Tibial nerve (tissue), 4 donors: ENCODE data around the gene KCNC3. TPM values are rescaled to one million over a fixed set of nuclear protein-coding genes. Genes with fewer than 3 reads are reported as not detected.

Experiments used
- DNase-seq, 2 donors: peaks; one replicate each; pipeline ENCODE4 v3.0.0-alpha.2; 2019; ENCODE audit warnings: low spot score in 2 of 2
- H3K27ac ChIP-seq, 4 donors: fragments of 200-600 bp; sonication (generic) in 3 of 4; one replicate each; pipeline ENCODE4 v1.5.1; 2017 to 2019; ENCODE audit warnings: mild to moderate bottlenecking in 1 of 4
- H3K27me3 ChIP-seq, 2 donors: fragments of 200-600 bp; sonication (generic) in 1 of 2; one replicate each; pipeline versions ENCODE4 v1.5.1 to v1.6.0; 2017 to 2019
- H3K36me3 ChIP-seq, 3 donors: fragments of 200-600 bp; sonication (generic); one replicate each; pipeline ENCODE4 v1.5.1; 2018 to 2019
- H3K4me1 ChIP-seq, 4 donors: fragments of 200-600 bp; sonication (generic) in 3 of 4; one replicate each; pipeline ENCODE4 v1.5.1; 2017 to 2019
- H3K4me3 ChIP-seq, 4 donors: fragments of 200-600 bp; sonication (generic) in 3 of 4; one replicate each; pipeline ENCODE4 v1.5.1; 2017 to 2019; ENCODE audit warnings: mild to moderate bottlenecking in 1 of 4, moderate library complexity in 1 of 4
- H3K9me3 ChIP-seq, 4 donors: fragments of 200-600 bp; sonication (generic) in 3 of 4; one replicate each; pipeline ENCODE4 v1.5.1; 2017 to 2019
- CTCF ChIP-seq, 5 experiments: fragments of 200-600 bp in 3 of 5; fragments of 450-650 bp in 2 of 5; sonication (generic) in 3 of 5; IDR thresholded peaks; one replicate each; pipeline ENCODE4 v1.5.1; 2016 to 2019; ENCODE audit warnings: antibody characterized with exemption in 5 of 5, mild to moderate bottlenecking in 3 of 5, moderate library complexity in 2 of 5
- EP300 ChIP-seq, 2 donors: sonication (generic); formaldehyde crosslinking; IDR thresholded peaks; one replicate each; pipeline ENCODE4 v1.6.1; 2017; ENCODE audit warnings: antibody characterized with exemption in 2 of 2, mild to moderate bottlenecking in 1 of 2
- POLR2A ChIP-seq, 2 donors: fragments of 450-650 bp; IDR thresholded peaks; one replicate each; pipeline ENCODE4 v1.6.1; 2017; ENCODE audit warnings: antibody characterized with exemption in 2 of 2, mild to moderate bottlenecking in 2 of 2, moderate library complexity in 2 of 2
- WGBS, 2 donors: methylation state at CpG; one replicate each; pipeline ENCODE4 v1.1.5; 2018; 5-methylcytosine and 5-hydroxymethylcytosine counted together
- total RNA-seq, 4 donors: library from RNA; depleted of rRNA; stranded (reverse); fragments of >200 nt; gene quantifications; one replicate each; pipeline ENCODE4 v1.1.0, GENCODE V29; 2016

Gene KCNC3
- total RNA-seq, 4 donors from 2014 or later = 0.21 to 1.2 (median 0.71) TPM

DNA sequence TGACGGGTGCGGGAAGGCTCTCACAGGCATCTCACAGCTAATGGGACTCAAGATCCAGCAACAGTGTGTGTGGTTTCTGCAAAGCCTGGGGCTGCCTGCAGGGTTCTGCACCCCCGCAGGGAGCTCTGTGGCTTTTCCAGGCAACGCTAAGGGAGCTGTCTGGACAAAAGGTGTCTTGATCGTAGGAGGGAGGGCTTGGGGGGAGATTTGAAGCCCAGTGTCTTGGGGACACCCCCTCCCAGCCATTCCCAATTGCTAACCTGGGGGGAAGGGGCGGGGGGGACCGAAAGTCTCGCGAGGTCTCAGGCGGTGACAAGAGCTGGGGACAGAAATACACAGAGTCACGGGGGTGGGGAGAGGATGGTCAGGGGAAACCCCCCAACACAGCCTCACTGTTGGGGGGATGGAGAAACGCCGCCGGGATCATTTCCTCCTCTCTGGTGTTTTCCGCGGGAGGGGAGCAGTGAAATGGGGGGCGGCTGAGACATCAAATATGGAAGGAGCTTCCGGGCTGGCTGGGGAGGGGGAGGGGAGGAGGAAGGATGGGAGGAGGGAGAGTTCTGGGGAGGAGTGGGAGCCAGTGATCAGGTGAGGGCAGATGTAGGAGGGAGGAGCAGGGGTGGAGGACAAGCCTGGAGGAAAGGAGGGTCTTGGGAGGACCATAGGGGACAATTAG, 13.3 kb downstream of the KCNC3 start:
- TF ChIP-seq POLR2A (IDR thresholded peaks at IDR 0.05) (no peak), EP300 (IDR thresholded peaks at IDR 0.05) (no peak), CTCF (IDR thresholded peaks at IDR 0.05) (no peak)
- 2 to 4% methylated on average over 18 of the region's 18 CpGs for WGBS, 2 donors
- Histone ChIP-seq H3K4me1 (peaks cover 0 to 18% (median 0%) of the 10 kb centered on the region in 4 donors), H3K27ac (no peak overlapping the region), H3K4me3 (no peak overlapping the region), H3K36me3 (peaks cover 0 to 2% (median 0%) of the 10 kb centered on the region in 3 donors), H3K9me3 (no peaks in the 10 kb centered on the region), H3K27me3 (peaks cover 3 to 63% of the 10 kb centered on the region in 2 donors)
- no peak for DNase-seq

DNA sequence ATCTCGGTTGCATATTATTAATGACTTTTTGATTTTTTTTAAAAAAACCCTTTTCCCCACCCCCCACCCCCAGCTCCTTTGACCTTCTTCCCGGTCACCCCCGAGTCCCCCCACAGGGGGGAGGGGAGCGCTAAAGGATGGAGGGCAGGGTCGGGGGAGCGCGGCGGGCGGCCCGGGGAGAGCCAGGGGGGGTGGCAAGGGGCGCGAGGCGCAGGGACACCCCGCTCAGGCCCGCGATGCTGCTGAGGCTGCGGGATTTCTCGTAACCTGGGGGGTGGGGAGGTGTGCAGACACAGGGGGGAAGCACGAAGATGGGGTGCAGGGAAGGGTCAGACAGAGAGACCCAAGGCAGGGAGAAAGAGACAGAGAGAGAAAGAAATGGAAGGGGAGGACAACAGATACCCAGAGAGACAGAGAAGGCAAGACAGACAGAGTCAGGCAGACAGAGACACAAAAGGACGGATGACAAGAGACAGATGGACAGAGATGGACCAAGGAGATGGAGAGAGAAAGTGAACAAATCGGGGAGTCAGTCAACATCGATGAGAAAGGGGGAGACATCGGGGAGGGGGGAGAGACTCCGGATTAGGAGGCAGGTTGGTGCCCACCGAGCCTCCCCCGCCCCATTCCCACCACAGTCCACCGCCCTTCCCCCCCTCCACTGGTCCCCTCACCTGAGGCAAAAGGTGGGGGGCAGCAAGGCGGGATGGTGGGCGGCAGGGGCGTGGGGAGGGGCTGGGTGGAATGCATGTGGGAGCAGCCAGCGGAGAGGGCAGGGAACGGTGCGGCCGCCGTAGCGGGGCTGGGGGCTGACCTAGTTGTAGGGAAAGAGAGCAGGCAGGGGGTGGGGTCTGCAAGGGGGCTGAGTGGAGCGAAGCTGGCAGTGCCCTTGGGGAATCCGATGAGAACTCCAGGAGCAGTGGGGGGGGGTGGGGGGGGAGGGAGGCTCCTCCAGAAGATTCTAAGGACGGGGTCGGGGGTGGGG, 14.2 kb downstream of the KCNC3 start:
- WGBS, 2 donors = 2 to 3% methylated on average over 36 to 38 of the region's 40 CpGs
- H3K9me3 ChIP-seq = no peaks in the 10 kb centered on the region
- peaks cover 0 to 18% (median 0%) of the 10 kb centered on the region in 4 donors for H3K4me1 ChIP-seq
- no peak overlapping the region for H3K4me3 ChIP-seq
- no peak overlapping the region for H3K27ac ChIP-seq
- TF ChIP-seq EP300 (IDR thresholded peaks at IDR 0.05) = no peak
- TF ChIP-seq POLR2A (IDR thresholded peaks at IDR 0.05) = no peak
- no peak for TF ChIP-seq CTCF (IDR thresholded peaks at IDR 0.05)
- DNase-seq = no peak
- H3K27me3 ChIP-seq = peaks cover 3 to 67% of the 10 kb centered on the region in 2 donors
- peaks cover 0 to 11% (median 0%) of the 10 kb centered on the region in 3 donors for H3K36me3 ChIP-seq

DNA sequence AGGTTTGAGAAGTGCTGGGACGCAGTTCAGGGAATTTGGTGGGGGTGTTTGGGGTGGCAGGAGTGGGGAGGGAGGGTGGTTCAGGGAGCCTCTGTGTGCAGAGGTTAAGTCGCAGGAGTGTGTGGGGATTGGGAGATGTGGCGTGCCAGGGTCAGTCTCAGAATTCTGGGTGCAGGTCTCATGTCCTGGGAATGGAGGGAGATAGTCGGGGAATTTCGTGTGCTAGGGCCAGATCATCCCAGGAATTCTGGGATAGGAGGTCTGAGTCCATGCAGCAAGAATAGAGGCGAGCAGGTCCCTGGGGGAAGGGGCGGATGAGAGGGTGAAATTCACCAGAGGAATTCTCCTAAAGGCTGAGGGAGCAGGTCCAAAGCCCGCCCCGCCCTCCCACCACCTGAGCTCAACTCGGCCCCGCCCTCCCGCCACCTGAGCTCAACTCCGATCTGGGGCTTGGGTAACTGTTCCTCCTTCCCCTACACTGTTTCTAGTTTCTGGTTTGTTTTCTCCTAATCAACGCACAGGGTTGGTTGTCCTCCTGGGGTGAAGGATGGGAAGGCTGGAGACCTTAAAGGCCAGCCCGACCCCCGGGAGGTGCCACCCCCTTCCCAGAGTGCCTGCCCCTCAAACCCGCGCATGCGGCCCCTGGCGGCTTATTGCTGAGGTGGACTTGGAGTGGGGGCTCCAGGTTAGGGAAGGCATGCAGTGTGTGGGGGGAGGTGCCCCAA, 15.2 kb downstream of the KCNC3 start:
- 3 to 4% methylated on average over 20 of the region's 20 CpGs for WGBS, 2 donors
- Histone ChIP-seq H3K36me3 (peaks cover 0 to 22% (median 0%) of the 10 kb centered on the region in 3 donors), H3K4me3 (no peak overlapping the region), H3K27ac (no peak overlapping the region), H3K4me1 (peaks cover 0 to 18% (median 0%) of the 10 kb centered on the region in 4 donors), H3K27me3 (peaks cover 3 to 67% of the 10 kb centered on the region in 2 donors), H3K9me3 (peaks cover 0 to under 1% (median 0%) of the 10 kb centered on the region in 4 donors)
- TF ChIP-seq CTCF (IDR thresholded peaks at IDR 0.05) (no peak), EP300 (IDR thresholded peaks at IDR 0.05) (no peak)
- no peak for DNase-seq

- peaks cover 3 to 67% of the 10 kb centered on the region in 2 donors for H3K27me3 ChIP-seq
- DNase-seq = no peak
- 10 to 14% methylated on average over 21 to 23 of the region's 27 CpGs for WGBS, 2 donors
Observed at GRCh38 chr19:50312967-50313811, 16.0 kb downstream of the KCNC3 start.

More at GRCh38 chr19:50312967-50313811, 16.0 kb downstream of the KCNC3 start:
- H3K27ac ChIP-seq = no peak overlapping the region
- peaks cover 0 to 30% (median 0%) of the 10 kb centered on the region in 3 donors for H3K36me3 ChIP-seq
- H3K4me1 ChIP-seq = peaks cover 0 to 18% (median 0%) of the 10 kb centered on the region in 4 donors
- H3K4me3 ChIP-seq = no peak overlapping the region
- TF ChIP-seq CTCF (IDR thresholded peaks at IDR 0.05) = no peak
- TF ChIP-seq EP300 (IDR thresholded peaks at IDR 0.05) = no peak
- no peak for TF ChIP-seq POLR2A (IDR thresholded peaks at IDR 0.05)
- peaks cover 0 to 6% (median 0%) of the 10 kb centered on the region in 4 donors for H3K9me3 ChIP-seq
